Progenitor cell of endocrine pancreas (in vitro differentiated cells): Measurements from ENCODE around the gene MUL1. TPM values are rescaled to one million over a fixed set of nuclear protein-coding genes. Genes with fewer than 3 reads are reported as not detected.
A peak's percentile ranks its signal among the peaks of the same experiment; 100 is the strongest.

Source experiments
- DNase-seq: peaks from one replicate; pipeline ENCODE4 v3.0.0; 2021; ENCODE audit warnings: low spot score; ENCODE audit not compliant: unreplicated experiment
- H3K27ac Mint-ChIP-seq: 2 replicates; pipeline ENCODE4 v1.8.0; 2021; ENCODE audit warnings: mild to moderate bottlenecking, moderate library complexity, mixed read lengths
- H3K27me3 Mint-ChIP-seq: 2 replicates; pipeline ENCODE4 v1.8.0; 2021; ENCODE audit warnings: mixed read lengths
- H3K36me3 Mint-ChIP-seq: 2 replicates; pipeline ENCODE4 v1.8.0; 2022; ENCODE audit warnings: mixed read lengths; ENCODE audit not compliant: insufficient read depth
- H3K4me1 Mint-ChIP-seq: 2 replicates; pipeline ENCODE4 v1.8.0; 2021; ENCODE audit warnings: low read depth, mixed read lengths
- H3K4me3 Mint-ChIP-seq: 2 replicates; pipeline ENCODE4 v1.8.0; 2021; ENCODE audit warnings: low read depth, mild to moderate bottlenecking, moderate library complexity, mixed read lengths
- H3K9me3 Mint-ChIP-seq: 2 replicates; pipeline ENCODE4 v1.8.0; 2021; ENCODE audit warnings: low read depth, mixed read lengths
- CTCF ChIP-seq: fragments of 200-600 bp; sonication (generic); IDR thresholded peaks from one replicate; pipeline ENCODE4 v1.5.0; 2021; ENCODE audit warnings: antibody characterized with exemption, mild to moderate bottlenecking; ENCODE audit not compliant: unreplicated experiment
- total RNA-seq: library from RNA; stranded (reverse); gene quantifications from 2 replicates; pipeline ENCODE4 v1.2.1, GENCODE V29; 2021

MUL1 gene
- total RNA-seq, 1 donor from 2014 or later, result 25.1 TPM

GRCh38 chr1:20484519-20485462, 23.2 kb downstream of the MUL1 start:
- H3K27me3 Mint-ChIP-seq, result peaks cover 29% of the 10 kb centered on the region
- no peaks in the 10 kb centered on the region for H3K36me3 Mint-ChIP-seq
- TF ChIP-seq CTCF, result no peak
- no peaks in the 10 kb centered on the region for H3K9me3 Mint-ChIP-seq
- peak; percentile 27 for DNase-seq
- H3K4me1 Mint-ChIP-seq, result peaks cover 38% of the 10 kb centered on the region
- peak overlapping the region; percentile 92 for H3K4me3 Mint-ChIP-seq
- H3K27ac Mint-ChIP-seq, result peak overlapping the region; percentile 96

GRCh38 chr1:20483833-20484518, 24.0 kb downstream of the MUL1 start:
- H3K36me3 Mint-ChIP-seq, result no peaks in the 10 kb centered on the region
- no peaks in the 10 kb centered on the region for H3K9me3 Mint-ChIP-seq
- peak overlapping the region; percentile 96 for H3K27ac Mint-ChIP-seq
- H3K27me3 Mint-ChIP-seq, result peaks cover 20% of the 10 kb centered on the region
- peak; percentile 28 for DNase-seq
- peaks cover 46% of the 10 kb centered on the region for H3K4me1 Mint-ChIP-seq
- H3K4me3 Mint-ChIP-seq, result peak overlapping the region; percentile 92
- peak; percentile 42 for TF ChIP-seq CTCF

GRCh38 chr1:20483098-20483832, 24.7 kb downstream of the MUL1 start:
- H3K27me3 Mint-ChIP-seq, result peaks cover 13% of the 10 kb centered on the region
- peak overlapping the region; percentile 76 for H3K27ac Mint-ChIP-seq
- DNase-seq, result no peak
- H3K4me1 Mint-ChIP-seq, result peaks cover 52% of the 10 kb centered on the region
- no peaks in the 10 kb centered on the region for H3K36me3 Mint-ChIP-seq
- H3K9me3 Mint-ChIP-seq, result no peaks in the 10 kb centered on the region
- no peak for TF ChIP-seq CTCF
- peak overlapping the region; percentile 92 for H3K4me3 Mint-ChIP-seq

GRCh38 chr1:20481643-20482498, 26.1 kb downstream of the MUL1 start:
- H3K27me3 Mint-ChIP-seq, result no peaks in the 10 kb centered on the region
- H3K36me3 Mint-ChIP-seq, result no peaks in the 10 kb centered on the region
- no peak for DNase-seq
- peak overlapping the region; percentile 97 for H3K27ac Mint-ChIP-seq
- no peaks in the 10 kb centered on the region for H3K9me3 Mint-ChIP-seq
- H3K4me3 Mint-ChIP-seq, result peak overlapping the region; percentile 26
- peaks cover 60% of the 10 kb centered on the region for H3K4me1 Mint-ChIP-seq
- no peak for TF ChIP-seq CTCF
